ENCODE measurements around the gene EDN3. TPM values are rescaled to one million over a fixed set of nuclear protein-coding genes. Genes with fewer than 3 reads are reported as not detected.

EDN3 gene
- total and polyA plus RNA-seq, 2 of the 8 experiments (the other 6 are each of a cell fraction or from before 2014, with no cell fraction given): 0.17 to 0.38 TPM

DNA sequence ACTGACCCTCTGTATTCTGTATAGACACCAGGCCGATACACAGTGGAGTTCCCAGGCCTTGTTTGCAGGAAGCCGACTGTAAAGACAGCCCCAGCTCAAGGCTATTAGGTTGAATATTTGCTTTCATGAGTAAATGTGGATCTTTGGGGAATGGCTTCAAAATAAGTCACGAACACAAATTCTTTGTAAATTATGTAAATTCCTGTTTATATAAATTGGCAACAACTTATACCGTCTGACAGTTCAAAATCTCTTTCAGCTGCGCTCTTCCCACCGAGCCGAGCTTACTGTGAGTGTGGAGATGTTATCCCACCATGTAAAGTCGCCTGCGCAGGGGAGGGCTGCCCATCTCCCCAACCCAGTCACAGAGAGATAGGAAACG, 24.7 kb downstream of the EDN3 start:
- H3K9me3 ChIP-seq (ENCODE audit: insufficient read depth in 2 of 2, low read depth in 1 of 2, low read length in 1 of 2): no peaks in the 10 kb centered on the region
- no peak overlapping the region for H2BK20ac ChIP-seq (ENCODE audit: low read length)
- H3K79me2 ChIP-seq (ENCODE audit: control insufficient read depth in 1 of 2, insufficient read depth in 2 of 2, low read length in 2 of 2): no peaks in the 10 kb centered on the region
- no peak overlapping the region for H2BK15ac ChIP-seq (ENCODE audit: low read length)
- no peak overlapping the region for H3K23ac ChIP-seq (ENCODE audit: insufficient read length)
- H3K23me2 ChIP-seq (ENCODE audit: low read depth, low read length): no peaks in the 10 kb centered on the region
- no peaks in the 10 kb centered on the region for H3K79me1 ChIP-seq (ENCODE audit: low read depth, low read length)
- FAIRE-seq (no peak), DNase-seq (ENCODE audit: low read depth in 1 of 2, low spot score in 2 of 2) (no peak)
- H3K36me3 ChIP-seq (ENCODE audit: control insufficient read depth in 2 of 4, insufficient read depth in 4 of 4, low read length in 3 of 4): no peaks in the 10 kb centered on the region
- POLR2A ChIA-PET (ENCODE audit: partially characterized antibody): no interaction called here
- H3K9ac ChIP-seq (replicated peaks in 1 of 4; ENCODE audit: extremely low read depth in 1 of 4, low read depth in 3 of 4, low read length in 3 of 4): no peak overlapping the region
- H2AK5ac ChIP-seq (ENCODE audit: low read depth, low read length): no peak overlapping the region
- no peak overlapping the region for H2BK12ac ChIP-seq (ENCODE audit: low read depth, low read length)
- H4K5ac ChIP-seq (ENCODE audit: insufficient read length, low read depth, low read length): no peak overlapping the region
- no peak overlapping the region for H3K4me3 ChIP-seq (ENCODE audit: extremely low read depth in 1 of 4, insufficient read depth in 2 of 4, low read depth in 3 of 4, low read length in 4 of 4)
- no peak overlapping the region for H3K4me2 ChIP-seq (ENCODE audit: insufficient read depth in 1 of 2, low read depth in 2 of 2, low read length in 2 of 2)
- no peak overlapping the region for H2BK120ac ChIP-seq (replicated peaks; ENCODE audit: low read depth, low read length)
- no peak overlapping the region for H2BK5ac ChIP-seq (ENCODE audit: low read depth, low read length)
- no peak overlapping the region for H3K14ac ChIP-seq (ENCODE audit: insufficient read length)
- 0 out of 7 replicates have a peak, but pooled peaks cover 0 to 2% (median 0%) of the 10 kb centered on the region in 4 experiments for H3K4me1 ChIP-seq (replicated peaks in 1 of 4; ENCODE audit: control insufficient read depth in 3 of 4, insufficient read depth in 4 of 4, low read length in 3 of 4)
- no peak for TF ChIP-seq CBX5 (IDR thresholded peaks at IDR 0.05; ENCODE audit: low read depth, low read length)
- no peak for TF ChIP-seq TBP (IDR thresholded peaks at IDR 0.05; ENCODE audit: low read depth, low read length)
- no peak for TF ChIP-seq KDM5A (IDR thresholded peaks at IDR 0.05; ENCODE audit: low read length)
- H3K18ac ChIP-seq (ENCODE audit: extremely low read depth, low read length): no peak overlapping the region
- H3K27me3 ChIP-seq (replicated peaks in 1 of 4; ENCODE audit: control insufficient read depth in 3 of 4, extremely low read depth in 1 of 4, insufficient read depth in 3 of 4, low read length in 3 of 4): peaks cover 0 to 2% (median under 1%) of the 10 kb centered on the region in 4 experiments; a peak in 2 of 7 replicates
- no peak overlapping the region for H4K91ac ChIP-seq (replicated peaks; ENCODE audit: insufficient read length, low read length)
- CTCF ChIA-PET (ENCODE audit: partially characterized antibody): interaction anchor here (1.2 to 1.7 kb wide), 2 partner anchors 130 to 453 kb away, joined by 3 to 4 read pairs; no protein-coding TSS in a partner anchor
- no peak overlapping the region for H3K56ac ChIP-seq (replicated peaks; ENCODE audit: insufficient read length, low read depth, low read length)
- 90% methylated on average over 10 of the region's 10 CpGs; no CpG with 5 or more reads in 1 of the 2 experiments for WGBS, 2 experiments (ENCODE audit: extremely low coverage in 1 of 2, insufficient coverage in 1 of 2, insufficient read length in 1 of 2, insufficient replicate concordance in 2 of 2, low coverage in 1 of 2, low lambda C conversion rate in 2 of 2, missing lambda C conversion rate in 1 of 2)
- no peaks in the 10 kb centered on the region for H4K20me1 ChIP-seq (replicated peaks in 1 of 2; ENCODE audit: control insufficient read depth in 1 of 2, insufficient read depth in 2 of 2, low read length in 2 of 2)
- no peak overlapping the region for H2AFZ ChIP-seq (ENCODE audit: low read length)
- H4K8ac ChIP-seq (ENCODE audit: extremely low read depth, insufficient read depth, low read length): no peak overlapping the region
- no peak overlapping the region for H3K27ac ChIP-seq (ENCODE audit: low read depth, low read length)
- H3K4ac ChIP-seq (replicated peaks; ENCODE audit: insufficient read length, low read depth, low read length): no peak overlapping the region
